ENCODE results near the gene COL4A2.

DNA sequence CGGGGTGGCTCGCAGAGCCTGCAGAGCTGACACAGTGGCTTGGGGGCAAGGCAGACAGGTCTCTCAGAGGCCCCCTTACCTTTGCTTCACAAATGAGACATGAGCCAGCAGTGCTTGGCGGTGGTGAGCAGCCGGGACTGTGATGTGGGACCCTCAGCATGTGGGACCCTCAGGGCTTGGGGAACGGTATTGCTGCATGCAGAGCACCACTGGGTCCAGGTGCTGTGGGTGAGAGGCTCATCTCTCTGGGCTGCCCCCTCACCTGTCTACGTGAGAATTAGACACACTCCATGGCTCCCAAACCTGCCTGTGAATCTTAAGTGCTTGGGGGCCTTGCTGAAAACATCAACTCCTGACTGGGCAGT, 106.6 kb downstream of the COL4A2 start:
- no peak for TF ChIP-seq GATA2 (IDR thresholded peaks at IDR 0.05; ENCODE audit: low read depth, low read length)
- no peak for TF ChIP-seq GATA3 (IDR thresholded peaks at IDR 0.05; ENCODE audit: low read depth, low read length)

Data from SH-SY5Y (cell line).